SH-SY5Y (cell line): ENCODE results near the gene CASQ2.

Source experiments
- GATA2 ChIP-seq: IDR thresholded peaks from 2 replicates; pipeline ENCODE4 v1.6.1; 2011; ENCODE audit warnings: mild to moderate bottlenecking, low read depth, low read length
- GATA3 ChIP-seq: IDR thresholded peaks from 2 replicates; pipeline ENCODE4 v1.6.1; 2011; ENCODE audit warnings: low read depth, mild to moderate bottlenecking, low read length, moderate library complexity

GRCh38 chr1:115767403-115767802 lies 1.1 kb downstream of the CASQ2 start:
- no peak for TF ChIP-seq GATA2
- no peak for TF ChIP-seq GATA3
